ENCODE results near the gene ALOXE3. TPM values are rescaled to one million over a fixed set of nuclear protein-coding genes. Genes with fewer than 3 reads are reported as not detected.

The ALOXE3 gene
- total RNA-seq (0.15 TPM), polyA plus RNA-seq (under 1 TPM in 3 of 4 donors, not detected in 1; 0.18 to 0.51 (median 0.42) TPM)

GRCh38 chr17:8117980-8118768 is at the start of gene ALOXE3:
Gene ALOXE3 (minus strand): TSS chr17:8118514. CDS start chr17:8117990, 524 bp downstream.
- peak within 1 kb of the TSS; percentile 86 for H3K4me3 ChIP-seq (ENCODE audit: low read depth, low read length)
- Mint-ChIP-seq H3K36me3 (peaks cover 7% of the 10 kb centered on the region), H3K9me3 (peaks cover 0 to 11% (median 0%) of the 10 kb centered on the region in 7 donors), H3K4me1 (peaks cover 16 to 53% (median 31%) of the 10 kb centered on the region in 4 donors), H3K27ac (peak within 1 kb of the TSS; percentile 95 to 100 (median 99)), H3K27me3 (peaks cover 82% of the 10 kb centered on the region), H3K4me3 (peak within 1 kb of the TSS; percentile 93 to 98 (median 94))
- no peaks in the 10 kb centered on the region for H3K36me3 ChIP-seq (ENCODE audit: control insufficient read depth, insufficient read depth, low read length)
- no peaks in the 10 kb centered on the region for H3K9me3 ChIP-seq (ENCODE audit: control insufficient read depth in 2 of 2, low read length in 2 of 2)
- H3K27ac ChIP-seq (ENCODE audit: insufficient read depth, low read length, poor library complexity, severe bottlenecking): peak within 1 kb of the TSS; percentile 75
- H3K27me3 ChIP-seq (ENCODE audit: control insufficient read depth, insufficient read depth, low read length): peaks cover 22% of the 10 kb centered on the region
- ATAC-seq (ENCODE audit: low read depth in 2 of 2) (peak in 1 of 2 donors; percentile 1), DNase-seq (no peak)
- H3K4me1 ChIP-seq (ENCODE audit: control insufficient read depth, insufficient read depth, low read length, poor library complexity, severe bottlenecking): peaks cover 49% of the 10 kb centered on the region

DNA sequence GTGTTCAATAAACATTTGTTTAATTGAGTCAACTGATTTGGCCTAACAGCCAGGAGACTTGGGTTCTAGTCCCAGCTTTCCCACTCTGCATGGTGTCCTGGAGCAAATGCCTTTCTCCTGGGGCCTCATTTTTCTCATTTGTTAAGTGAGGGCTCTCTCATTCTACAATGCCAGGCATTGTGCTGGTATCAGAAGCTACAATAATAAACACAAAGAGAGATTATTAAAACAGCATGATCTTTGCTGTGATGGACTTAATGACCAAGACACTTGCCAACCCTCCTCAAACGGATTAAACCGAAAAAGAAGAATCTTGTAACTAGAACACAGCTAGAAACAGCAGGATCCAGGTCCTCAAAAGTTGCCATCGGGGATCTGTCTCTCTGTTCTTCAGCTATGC is 49.2 kb upstream of the ALOXE3 start:
- Histone ChIP-seq H3K27ac (ENCODE audit: insufficient read depth, low read length, poor library complexity, severe bottlenecking) (no peak overlapping the region), H3K4me1 (ENCODE audit: control insufficient read depth, insufficient read depth, low read length, poor library complexity, severe bottlenecking) (peaks cover 26% of the 10 kb centered on the region), H3K27me3 (ENCODE audit: control insufficient read depth, insufficient read depth, low read length) (no peaks in the 10 kb centered on the region), H3K36me3 (ENCODE audit: control insufficient read depth, insufficient read depth, low read length) (no peaks in the 10 kb centered on the region), H3K9me3 (ENCODE audit: control insufficient read depth in 2 of 2, low read length in 2 of 2) (no peaks in the 10 kb centered on the region), H3K4me3 (ENCODE audit: low read depth, low read length) (no peak overlapping the region)
- Mint-ChIP-seq H3K4me1 (peaks cover 0 to 42% (median 13%) of the 10 kb centered on the region in 4 donors), H3K27me3 (peaks cover 4% of the 10 kb centered on the region), H3K27ac (no peak overlapping the region), H3K4me3 (peak overlapping the region in 1 of 4 donors; percentile 13), H3K9me3 (no peaks in the 10 kb centered on the region), H3K36me3 (no peaks in the 10 kb centered on the region)
- DNase-seq: no peak
- no peak for ATAC-seq (ENCODE audit: low read depth in 2 of 2)

DNA sequence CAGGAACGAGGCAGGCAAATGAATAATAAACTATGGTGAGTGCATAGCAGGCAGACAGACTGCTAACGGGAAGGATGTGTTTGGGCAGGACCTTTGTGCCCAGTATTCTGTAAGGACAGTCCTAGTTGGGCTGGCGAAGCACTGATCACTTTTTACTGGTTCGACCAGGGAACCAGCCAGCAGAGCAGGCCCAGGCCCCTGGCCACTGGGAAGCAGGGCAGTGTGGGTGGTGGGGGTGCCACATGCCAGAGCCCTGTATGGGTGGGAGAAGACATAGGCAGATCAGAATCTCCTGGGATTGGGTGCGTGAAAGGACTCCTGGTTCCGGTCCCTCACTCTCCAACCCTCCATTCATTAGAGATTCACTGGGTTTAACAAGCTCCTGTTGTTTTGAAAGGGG is 48.4 kb upstream of the ALOXE3 start:
- no peak overlapping the region for H3K4me3 ChIP-seq (ENCODE audit: low read depth, low read length)
- Mint-ChIP-seq H3K27ac (no peak overlapping the region), H3K9me3 (no peaks in the 10 kb centered on the region), H3K4me3 (peak overlapping the region in 2 of 4 donors; percentile 52 to 81), H3K4me1 (peaks cover 0 to 41% (median 12%) of the 10 kb centered on the region in 4 donors), H3K36me3 (peaks cover under 1% of the 10 kb centered on the region), H3K27me3 (peaks cover 4% of the 10 kb centered on the region)
- no peaks in the 10 kb centered on the region for H3K27me3 ChIP-seq (ENCODE audit: control insufficient read depth, insufficient read depth, low read length)
- ATAC-seq (ENCODE audit: low read depth in 2 of 2): no peak
- no peaks in the 10 kb centered on the region for H3K36me3 ChIP-seq (ENCODE audit: control insufficient read depth, insufficient read depth, low read length)
- H3K27ac ChIP-seq (ENCODE audit: insufficient read depth, low read length, poor library complexity, severe bottlenecking): no peak overlapping the region
- H3K4me1 ChIP-seq (ENCODE audit: control insufficient read depth, insufficient read depth, low read length, poor library complexity, severe bottlenecking): peaks cover 31% of the 10 kb centered on the region
- no peak for DNase-seq
- no peaks in the 10 kb centered on the region for H3K9me3 ChIP-seq (ENCODE audit: control insufficient read depth in 2 of 2, low read length in 2 of 2)

DNA sequence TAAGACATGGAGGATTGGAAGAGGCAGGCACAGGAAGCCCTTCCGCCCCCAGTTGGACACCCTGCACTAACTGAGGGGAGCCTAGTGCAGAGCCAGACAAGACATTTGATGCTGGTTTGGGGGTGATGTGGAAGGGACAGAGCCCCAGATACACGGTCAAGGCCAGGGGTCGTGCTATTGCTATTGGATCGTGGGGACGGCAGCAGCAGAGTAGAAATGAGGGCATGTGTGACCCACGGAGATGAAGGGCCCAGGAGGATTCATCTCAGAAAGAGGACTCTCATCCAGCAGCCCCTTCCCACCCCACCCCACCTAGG is 46.5 kb upstream of the ALOXE3 start:
- ATAC-seq (ENCODE audit: low read depth in 2 of 2): peak; percentile 24 to 26

GRCh38 chr17:8163978-8164814 is 45.9 kb upstream of the ALOXE3 start:
- Histone ChIP-seq H3K9me3 (ENCODE audit: control insufficient read depth in 2 of 2, low read length in 2 of 2) (no peaks in the 10 kb centered on the region), H3K36me3 (ENCODE audit: control insufficient read depth, insufficient read depth, low read length) (peaks cover 22% of the 10 kb centered on the region), H3K27me3 (ENCODE audit: control insufficient read depth, insufficient read depth, low read length) (no peaks in the 10 kb centered on the region), H3K27ac (ENCODE audit: insufficient read depth, low read length, poor library complexity, severe bottlenecking) (peak overlapping the region; percentile 98), H3K4me1 (ENCODE audit: control insufficient read depth, insufficient read depth, low read length, poor library complexity, severe bottlenecking) (peaks cover 57% of the 10 kb centered on the region), H3K4me3 (ENCODE audit: low read depth, low read length) (peak overlapping the region; percentile 65)
- Mint-ChIP-seq H3K4me1 (peaks cover 0 to 62% (median 26%) of the 10 kb centered on the region in 4 donors), H3K36me3 (peaks cover 19% of the 10 kb centered on the region), H3K4me3 (peak overlapping the region; percentile 73 to 93 (median 90)), H3K9me3 (peaks cover 0 to 1% (median 0%) of the 10 kb centered on the region in 7 donors), H3K27ac (peak overlapping the region; percentile 96 to 97 (median 97)), H3K27me3 (peaks cover 4% of the 10 kb centered on the region)
- peak; percentile 34 to 48 for ATAC-seq (ENCODE audit: low read depth in 2 of 2)
- peak in 2 of 3 donors; percentile 50 to 87 for DNase-seq

More for the DNA sequence above, 46.5 kb upstream of the ALOXE3 start:
- peaks cover 19% of the 10 kb centered on the region for H3K36me3 Mint-ChIP-seq
- Histone ChIP-seq H3K27ac (ENCODE audit: insufficient read depth, low read length, poor library complexity, severe bottlenecking) (peak overlapping the region; percentile 98), H3K4me3 (ENCODE audit: low read depth, low read length) (peak overlapping the region; percentile 65), H3K4me1 (ENCODE audit: control insufficient read depth, insufficient read depth, low read length, poor library complexity, severe bottlenecking) (peaks cover 51% of the 10 kb centered on the region), H3K9me3 (ENCODE audit: control insufficient read depth in 2 of 2, low read length in 2 of 2) (no peaks in the 10 kb centered on the region), H3K27me3 (ENCODE audit: control insufficient read depth, insufficient read depth, low read length) (no peaks in the 10 kb centered on the region), H3K36me3 (ENCODE audit: control insufficient read depth, insufficient read depth, low read length) (peaks cover 17% of the 10 kb centered on the region)
- DNase-seq: peak in 1 of 3 donors; percentile 75
- H3K27ac Mint-ChIP-seq: peak overlapping the region; percentile 96 to 97 (median 97)
- peaks cover 0 to 1% (median 0%) of the 10 kb centered on the region in 7 donors for H3K9me3 Mint-ChIP-seq
- peaks cover 4% of the 10 kb centered on the region for H3K27me3 Mint-ChIP-seq
- H3K4me1 Mint-ChIP-seq: peaks cover 0 to 56% (median 26%) of the 10 kb centered on the region in 4 donors
- H3K4me3 Mint-ChIP-seq: peak overlapping the region; percentile 73 to 93 (median 90)

GRCh38 chr17:8162997-8163977 is 45.0 kb upstream of the ALOXE3 start:
- Histone ChIP-seq H3K9me3 (ENCODE audit: control insufficient read depth in 2 of 2, low read length in 2 of 2) (no peaks in the 10 kb centered on the region), H3K4me3 (ENCODE audit: low read depth, low read length) (peak overlapping the region; percentile 65), H3K36me3 (ENCODE audit: control insufficient read depth, insufficient read depth, low read length) (peaks cover 22% of the 10 kb centered on the region), H3K27me3 (ENCODE audit: control insufficient read depth, insufficient read depth, low read length) (no peaks in the 10 kb centered on the region), H3K27ac (ENCODE audit: insufficient read depth, low read length, poor library complexity, severe bottlenecking) (peak overlapping the region; percentile 98), H3K4me1 (ENCODE audit: control insufficient read depth, insufficient read depth, low read length, poor library complexity, severe bottlenecking) (peaks cover 66% of the 10 kb centered on the region)
- Mint-ChIP-seq H3K4me3 (peak overlapping the region; percentile 59 to 93 (median 90)), H3K27me3 (peaks cover 4% of the 10 kb centered on the region), H3K9me3 (peaks cover 0 to 1% (median 0%) of the 10 kb centered on the region in 7 donors), H3K4me1 (peaks cover 0 to 66% (median 32%) of the 10 kb centered on the region in 4 donors), H3K36me3 (peaks cover 25% of the 10 kb centered on the region), H3K27ac (peak overlapping the region; percentile 96 to 97 (median 97))
- DNase-seq (peak in 2 of 3 donors; percentile 5 to 35), ATAC-seq (ENCODE audit: low read depth in 2 of 2) (no peak)

Data from CD4-positive, CD25-positive, alpha-beta regulatory T cell (primary cell).